ENCODE results near the gene BCL2L1. TPM values are rescaled to one million over a fixed set of nuclear protein-coding genes. Genes with fewer than 3 reads are reported as not detected.
"Not testable (repeated sequence)": the region's sequence is repeated elsewhere in the genome, so short reads cannot be mapped to it uniquely, and the experiment has no call there.

The BCL2L1 gene
- total and polyA plus RNA-seq, 10 donors, result 18.7 to 167 (median 87.6) TPM

DNA sequence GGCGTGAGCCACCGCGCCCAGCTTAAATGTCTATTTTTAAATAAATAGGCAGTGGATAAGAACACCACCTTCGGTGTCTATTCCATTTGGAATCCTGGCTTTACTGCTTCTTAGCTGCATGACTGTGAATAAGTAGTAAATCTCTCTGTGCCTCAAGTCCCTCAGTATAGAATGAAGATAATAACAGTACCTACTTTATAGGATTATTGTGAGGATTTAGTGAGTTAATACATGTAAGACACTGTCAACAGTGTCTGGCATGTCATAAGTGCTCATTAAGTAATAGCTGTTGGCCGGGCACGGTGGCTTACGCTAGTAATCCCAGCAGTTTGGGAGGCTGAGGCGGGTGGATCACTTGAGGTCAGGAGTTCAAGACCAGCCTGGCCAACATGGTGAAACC, 26.6 kb upstream of the BCL2L1 start:
- TF ChIP-seq POLR2A (IDR thresholded peaks at IDR 0.05) (no peak), POLR2AphosphoS5 (IDR thresholded peaks at IDR 0.05) (no peak)
- TF ChIP-seq, protein P1, sequence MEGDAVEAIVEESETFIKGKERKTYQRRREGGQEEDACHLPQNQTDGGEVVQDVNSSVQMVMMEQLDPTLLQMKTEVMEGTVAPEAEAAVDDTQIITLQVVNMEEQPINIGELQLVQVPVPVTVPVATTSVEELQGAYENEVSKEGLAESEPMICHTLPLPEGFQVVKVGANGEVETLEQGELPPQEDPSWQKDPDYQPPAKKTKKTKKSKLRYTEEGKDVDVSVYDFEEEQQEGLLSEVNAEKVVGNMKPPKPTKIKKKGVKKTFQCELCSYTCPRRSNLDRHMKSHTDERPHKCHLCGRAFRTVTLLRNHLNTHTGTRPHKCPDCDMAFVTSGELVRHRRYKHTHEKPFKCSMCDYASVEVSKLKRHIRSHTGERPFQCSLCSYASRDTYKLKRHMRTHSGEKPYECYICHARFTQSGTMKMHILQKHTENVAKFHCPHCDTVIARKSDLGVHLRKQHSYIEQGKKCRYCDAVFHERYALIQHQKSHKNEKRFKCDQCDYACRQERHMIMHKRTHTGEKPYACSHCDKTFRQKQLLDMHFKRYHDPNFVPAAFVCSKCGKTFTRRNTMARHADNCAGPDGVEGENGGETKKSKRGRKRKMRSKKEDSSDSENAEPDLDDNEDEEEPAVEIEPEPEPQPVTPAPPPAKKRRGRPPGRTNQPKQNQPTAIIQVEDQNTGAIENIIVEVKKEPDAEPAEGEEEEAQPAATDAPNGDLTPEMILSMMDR (IDR thresholded peaks at IDR 0.05 in 8 of 11, conservative IDR thresholded peaks at IDR 0.05 in 3 of 11), result no peak
- DNase-seq, result no peak
- H3K36me3 ChIP-seq, result no peaks in the 10 kb centered on the region
- 89 to 95% (median 93%) methylated on average over 8 of the region's 8 CpGs for WGBS, 5 donors
- no peaks in the 10 kb centered on the region for H3K27me3 ChIP-seq (replicated peaks in 1 of 7)
- no peak overlapping the region for H3K4me3 ChIP-seq
- H3K27ac ChIP-seq, result no peak overlapping the region
- intact Hi-C loops (cut with DNase I; ENCODE audit: low total_unique reads), result no loop called here
- no peaks in the 10 kb centered on the region for H3K4me1 ChIP-seq
- H3K9me3 ChIP-seq, result no peaks in the 10 kb centered on the region

DNA sequence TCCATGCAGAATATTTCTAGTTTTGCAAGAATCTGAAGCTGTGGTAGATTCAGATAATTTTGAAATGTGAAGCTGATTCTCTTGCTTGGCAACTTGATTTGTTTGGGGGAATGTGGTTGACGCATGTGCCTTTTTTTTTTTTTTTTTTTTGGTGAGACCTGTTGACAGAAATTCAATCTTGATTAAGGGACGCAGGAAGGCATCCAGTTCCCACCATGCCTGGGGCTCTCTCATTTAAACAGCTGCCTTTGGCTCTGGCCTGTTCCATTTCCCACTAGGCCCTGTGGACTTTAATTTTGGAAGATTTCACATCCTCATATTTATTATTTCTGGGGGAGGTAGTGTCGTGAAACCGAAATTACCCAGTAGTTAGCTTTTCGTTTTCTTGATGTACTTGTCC, 25.0 kb upstream of the BCL2L1 start:
- no peaks in the 10 kb centered on the region for H3K9me3 ChIP-seq
- intact Hi-C loops (cut with DNase I; ENCODE audit: low total_unique reads), result no loop called here
- TF ChIP-seq, protein P1 (IDR thresholded peaks at IDR 0.05 in 8 of 11, conservative IDR thresholded peaks at IDR 0.05 in 3 of 11), result no peak
- TF ChIP-seq POLR2A (IDR thresholded peaks at IDR 0.05) (no peak), POLR2AphosphoS5 (IDR thresholded peaks at IDR 0.05) (no peak)
- DNase-seq, result no peak
- H3K27ac ChIP-seq, result no peak overlapping the region
- H3K4me1 ChIP-seq, result no peaks in the 10 kb centered on the region
- WGBS, 5 donors, result 70 to 82% (median 76%) methylated on average over 5 of the region's 5 CpGs
- H3K27me3 ChIP-seq (replicated peaks in 1 of 7), result no peaks in the 10 kb centered on the region
- no peak overlapping the region for H3K4me3 ChIP-seq
- H3K36me3 ChIP-seq, result no peaks in the 10 kb centered on the region

DNA sequence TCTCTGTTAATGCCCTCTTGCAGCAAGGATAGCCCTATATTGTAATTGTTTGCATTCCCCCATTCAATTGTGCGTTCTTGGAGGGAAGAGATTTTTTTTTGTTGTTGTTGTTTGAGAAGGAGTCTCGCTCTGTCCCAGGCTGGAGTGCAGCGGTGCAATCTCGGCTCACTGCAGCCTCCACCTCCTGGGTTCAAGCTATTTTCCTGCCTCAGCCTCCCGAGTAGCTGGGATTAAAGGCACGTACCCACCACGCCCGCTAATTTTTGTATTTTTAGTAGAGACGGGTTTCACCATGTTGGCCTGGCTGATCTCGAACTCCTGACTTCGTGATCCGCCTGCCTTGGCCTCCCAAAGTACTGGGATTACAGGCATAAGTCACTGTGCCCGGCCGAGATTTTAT, 24.4 kb upstream of the BCL2L1 start:
- H3K9me3 ChIP-seq; H3K36me3 ChIP-seq; H3K27me3 ChIP-seq (replicated peaks in 1 of 7); H3K4me3 ChIP-seq; intact Hi-C loops (cut with DNase I; ENCODE audit: low total_unique reads); DNase-seq; H3K27ac ChIP-seq; H3K4me1 ChIP-seq: not testable (repeated sequence)
- WGBS, 5 donors, result 93 to 96% (median 95%) methylated on average over 14 of the region's 14 CpGs

DNA sequence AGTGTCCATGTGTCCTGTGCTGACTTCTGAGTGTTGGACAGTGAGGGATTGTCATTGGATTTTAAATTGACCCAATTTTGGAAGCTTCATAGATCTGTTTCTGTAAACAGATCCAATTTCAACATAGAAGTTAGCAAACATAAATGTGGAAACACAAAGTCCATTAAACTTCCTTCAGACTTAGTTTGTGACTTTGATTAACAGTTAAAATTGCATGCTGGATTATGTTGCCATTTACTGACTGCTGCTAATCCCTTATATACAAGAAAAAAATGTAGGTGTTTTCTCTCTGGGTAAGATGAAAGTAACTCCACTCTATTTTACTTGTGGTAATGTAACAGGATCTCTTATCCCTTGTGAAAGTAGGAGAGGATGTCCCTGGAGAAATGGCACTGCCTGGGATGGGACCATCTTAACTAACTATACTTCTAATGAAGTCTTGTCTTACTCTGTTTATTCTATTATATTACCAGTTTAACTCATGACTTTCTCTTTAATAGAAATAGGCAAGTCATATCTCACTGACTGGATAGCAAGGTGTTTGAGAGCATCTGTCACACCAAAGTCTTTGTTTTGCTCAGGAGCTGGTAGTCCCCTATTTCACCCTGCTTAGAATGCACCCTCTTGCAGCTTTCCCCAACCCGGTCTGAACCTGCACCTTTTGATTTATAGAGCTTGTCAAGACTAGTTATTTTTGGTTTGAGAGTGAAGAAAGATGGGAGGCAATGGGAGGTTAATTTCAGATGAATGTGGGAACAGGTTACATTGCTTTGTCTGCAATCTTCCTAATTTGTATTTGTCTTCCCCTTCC, 23.6 kb upstream of the BCL2L1 start:
- TF ChIP-seq, protein P1 (IDR thresholded peaks at IDR 0.05 in 8 of 11, conservative IDR thresholded peaks at IDR 0.05 in 3 of 11), result no peak
- no peak for TF ChIP-seq POLR2AphosphoS5 (IDR thresholded peaks at IDR 0.05)
- TF ChIP-seq POLR2A (IDR thresholded peaks at IDR 0.05), result no peak
- intact Hi-C loops (cut with DNase I; ENCODE audit: low total_unique reads), result no loop called here
- Histone ChIP-seq H3K9me3 (no peaks in the 10 kb centered on the region), H3K36me3 (no peaks in the 10 kb centered on the region), H3K4me1 (peaks cover 0 to 2% (median 0%) of the 10 kb centered on the region in 6 donors), H3K27ac (no peak overlapping the region), H3K4me3 (no peak overlapping the region), H3K27me3 (replicated peaks in 1 of 7) (no peaks in the 10 kb centered on the region)
- WGBS, 5 donors, result 8 to 21% (median 13%) methylated on average over 1 of the region's 1 CpG
- no peak for DNase-seq
